Neutrophil (primary cell): ENCODE results near the gene SPATS1.

ENCODE experiments used
- H3K27ac ChIP-seq: fragments of 200-600 bp; sonication (generic); 2 replicates; pipeline ENCODE4 v1.5.1; 2016; ENCODE audit warnings: mild to moderate bottlenecking, moderate library complexity
- H3K27me3 ChIP-seq: fragments of 200-600 bp; sonication (generic); 2 replicates; pipeline ENCODE4 v1.6.0; 2016; ENCODE audit warnings: mild to moderate bottlenecking
- H3K36me3 ChIP-seq: fragments of 200-600 bp; sonication (generic); 2 replicates; pipeline ENCODE4 v1.5.1; 2017
- H3K4me1 ChIP-seq, 2 experiments: fragments of 200-600 bp in 1 of 2; sonication (generic) in 1 of 2; 1 replicate in 1 of 2; 2 replicates in 1 of 2; pipeline versions ENCODE4 v1.5.1 to v1.6.1; 2013 to 2016; ENCODE audit warnings: low read depth in 1 of 2, low read length in 1 of 2, mild to moderate bottlenecking in 1 of 2, moderate library complexity in 1 of 2; ENCODE audit not compliant: control insufficient read depth in 1 of 2, insufficient read depth in 1 of 2
- H3K4me3 ChIP-seq, 2 experiments: fragments of 200-600 bp in 1 of 2; sonication (generic) in 1 of 2; 1 replicate in 1 of 2; 2 replicates in 1 of 2; pipeline ENCODE4 v1.5.1; 2013 to 2016; ENCODE audit warnings: low read depth in 1 of 2, low read length in 1 of 2, mild to moderate bottlenecking in 1 of 2, moderate library complexity in 1 of 2
- H3K9me3 ChIP-seq: fragments of 200-600 bp; sonication (generic); 2 replicates; pipeline ENCODE4 v1.5.1; 2016
- CTCF ChIP-seq: fragments of 200-600 bp; sonication (generic); IDR thresholded peaks from 2 replicates; pipeline ENCODE4 v1.5.1; 2016; ENCODE audit warnings: antibody characterized with exemption

SPATS1 gene

GRCh38 chr6:44377484-44377883, 35.0 kb downstream of the SPATS1 start:
- TF ChIP-seq CTCF = no peak
- Histone ChIP-seq H3K27me3 (peaks cover 64% of the 10 kb centered on the region), H3K9me3 (no peaks in the 10 kb centered on the region), H3K36me3 (no peaks in the 10 kb centered on the region), H3K27ac (no peak overlapping the region), H3K4me1 (peaks cover 12 to 13% of the 10 kb centered on the region in 2 experiments), H3K4me3 (no peak overlapping the region)

GRCh38 chr6:44377971-44378370, 35.5 kb downstream of the SPATS1 start:
- Histone ChIP-seq H3K36me3 (no peaks in the 10 kb centered on the region), H3K27me3 (peaks cover 63% of the 10 kb centered on the region), H3K27ac (no peak overlapping the region), H3K4me3 (no peak overlapping the region), H3K9me3 (no peaks in the 10 kb centered on the region), H3K4me1 (peaks cover 12 to 13% of the 10 kb centered on the region in 2 experiments)
- TF ChIP-seq CTCF = no peak

- peak overlapping the region; percentile 21 to 26 for H3K4me3 ChIP-seq
Observed at GRCh38 chr6:44381739-44382138, 39.3 kb downstream of the SPATS1 start.

GRCh38 chr6:44386364-44386928, 44.0 kb downstream of the SPATS1 start:
- Histone ChIP-seq H3K9me3 (no peaks in the 10 kb centered on the region), H3K4me1 (peaks cover 31 to 35% of the 10 kb centered on the region in 2 experiments), H3K27ac (peak overlapping the region; percentile 95), H3K36me3 (peaks cover 9% of the 10 kb centered on the region), H3K4me3 (peak overlapping the region; percentile 80 to 95), H3K27me3 (peaks cover 6% of the 10 kb centered on the region)
- no peak for TF ChIP-seq CTCF

More at GRCh38 chr6:44381739-44382138, 39.3 kb downstream of the SPATS1 start:
- peak overlapping the region; percentile 73 for H3K27ac ChIP-seq
- H3K27me3 ChIP-seq = peaks cover 34% of the 10 kb centered on the region
- no peaks in the 10 kb centered on the region for H3K36me3 ChIP-seq
- H3K4me1 ChIP-seq = peaks cover 14 to 15% of the 10 kb centered on the region in 2 experiments
- no peaks in the 10 kb centered on the region for H3K9me3 ChIP-seq
- TF ChIP-seq CTCF = no peak

GRCh38 chr6:44386929-44387345, 44.5 kb downstream of the SPATS1 start:
- TF ChIP-seq CTCF = no peak
- peaks cover 13% of the 10 kb centered on the region for H3K36me3 ChIP-seq
- peak overlapping the region; percentile 95 for H3K27ac ChIP-seq
- peak overlapping the region; percentile 80 to 95 for H3K4me3 ChIP-seq
- H3K4me1 ChIP-seq = peaks cover 26 to 30% of the 10 kb centered on the region in 2 experiments
- H3K9me3 ChIP-seq = no peaks in the 10 kb centered on the region
- peaks cover 6% of the 10 kb centered on the region for H3K27me3 ChIP-seq
